ENCODE data around the gene EHMT2.
"Not testable (repeated sequence)": the region's sequence is repeated elsewhere in the genome, so short reads cannot be mapped to it uniquely, and the experiment has no call there.

Gene EHMT2

GRCh38 chr6:31911826-31912585 lies 14.5 kb upstream of the EHMT2 start:
- DNase-seq = no peak

GRCh38 chr6:31909298-31909697 lies 11.8 kb upstream of the EHMT2 start:
- DNase-seq = not testable (repeated sequence)

- no peak for DNase-seq
Measured at GRCh38 chr6:31908791-31909190, 11.3 kb upstream of the EHMT2 start.

GRCh38 chr6:31908255-31908654 lies 10.8 kb upstream of the EHMT2 start:
- not testable (repeated sequence) for DNase-seq

- DNase-seq = no peak
Measured at GRCh38 chr6:31907158-31907813, 9.8 kb upstream of the EHMT2 start.

- DNase-seq = not testable (repeated sequence)
Measured at GRCh38 chr6:31906727-31907126, 9.2 kb upstream of the EHMT2 start.

- no peak for DNase-seq
Measured at GRCh38 chr6:31906122-31906521, 8.6 kb upstream of the EHMT2 start.

- DNase-seq = no peak
Measured at GRCh38 chr6:31905041-31905440, 7.5 kb upstream of the EHMT2 start.

GRCh38 chr6:31903957-31904356 lies 6.5 kb upstream of the EHMT2 start:
- DNase-seq = no peak

- peak; percentile 86 for DNase-seq
Measured at GRCh38 chr6:31901953-31902643, 4.6 kb upstream of the EHMT2 start, which contains the start of gene ZBTB12. ZBTB12 (minus strand) TSS chr6:31902086; CDS start chr6:31901305, 781 bp downstream.

- peak; percentile 65 for DNase-seq
Measured at GRCh38 chr6:31901415-31901952, 4.0 kb upstream of the EHMT2 start.

GRCh38 chr6:31900917-31901414 lies 3.5 kb upstream of the EHMT2 start:
- no peak for DNase-seq

GRCh38 chr6:31899882-31900722 lies 2.6 kb upstream of the EHMT2 start:
- no peak for DNase-seq

GRCh38 chr6:31899215-31899614 lies 1.7 kb upstream of the EHMT2 start:
- DNase-seq = no peak

- DNase-seq = no peak
Measured at GRCh38 chr6:31898383-31899011, 999 bp upstream of the EHMT2 start.

GRCh38 chr6:31896856-31897611 lies 464 bp downstream of the EHMT2 start:
- DNase-seq = no peak

GRCh38 chr6:31896493-31896855 lies 1.0 kb downstream of the EHMT2 start:
- DNase-seq = no peak

GRCh38 chr6:31892821-31893220 lies 4.7 kb downstream of the EHMT2 start:
- no peak for DNase-seq

- no peak for DNase-seq
Measured at GRCh38 chr6:31889331-31889972, 8.0 kb downstream of the EHMT2 start.
